GM18517 (cell line): ENCODE data around the gene RETREG3.
"Not testable (repeated sequence)": the region's sequence is repeated elsewhere in the genome, so short reads cannot be mapped to it uniquely, and the experiment has no call there.

ENCODE experiments used
- ATAC-seq: cut with Tn5 transposase; IDR thresholded peaks from one replicate; pipeline ENCODE4 v1.9.1; 2021; ENCODE audit warnings: mild to moderate bottlenecking, moderate library complexity; ENCODE audit not compliant: unreplicated experiment

Gene RETREG3

DNA sequence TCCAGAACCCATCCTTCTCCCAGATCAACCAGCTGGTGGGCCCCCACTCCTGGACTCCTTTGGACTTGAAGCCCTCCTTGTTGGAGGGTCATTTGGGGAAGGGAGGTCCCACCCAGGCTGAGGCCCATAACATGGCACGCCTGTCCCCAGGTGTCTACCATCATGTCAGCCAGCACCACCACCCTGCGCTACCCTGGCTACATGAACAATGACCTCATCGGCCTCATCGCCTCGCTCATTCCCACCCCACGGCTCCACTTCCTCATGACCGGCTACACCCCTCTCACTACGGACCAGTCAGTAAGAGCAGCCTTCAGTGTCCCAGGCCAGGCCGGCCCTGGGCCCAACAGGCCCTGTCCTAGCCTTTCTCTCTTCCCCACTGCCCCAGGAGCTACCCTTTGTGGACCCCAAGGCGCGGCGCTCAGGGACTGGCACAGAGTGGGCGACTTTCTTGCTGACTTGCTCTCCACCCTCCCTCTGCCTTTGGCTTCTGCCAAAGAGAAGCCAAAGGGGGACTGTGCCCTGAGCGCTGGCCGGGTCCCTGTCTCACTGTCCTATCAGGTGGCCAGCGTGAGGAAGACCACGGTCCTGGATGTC is 4.6 kb upstream of the RETREG3 start:
- no peak for ATAC-seq

DNA sequence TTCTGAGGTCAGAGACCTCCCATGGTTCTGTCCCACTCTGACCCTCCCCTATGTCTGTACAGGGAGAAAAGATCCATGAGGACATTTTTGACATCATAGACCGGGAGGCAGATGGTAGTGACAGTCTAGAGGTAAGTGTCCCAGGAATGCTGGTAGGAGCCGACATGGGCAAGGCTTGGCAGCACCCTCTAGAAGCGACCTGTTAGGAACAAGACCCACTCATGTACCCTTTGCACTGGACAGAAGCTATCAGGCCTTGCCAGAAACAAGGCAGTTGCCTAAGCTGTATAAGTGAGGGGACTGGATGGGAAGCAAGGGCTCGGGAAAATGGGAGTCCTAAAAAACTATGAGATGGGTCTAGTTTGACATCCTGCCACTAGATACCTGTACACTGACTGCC is 2.8 kb upstream of the RETREG3 start:
- ATAC-seq: no peak

GRCh38 chr17:42609814-42610801 is 934 bp upstream of the RETREG3 start:
- not testable (repeated sequence) for ATAC-seq

DNA sequence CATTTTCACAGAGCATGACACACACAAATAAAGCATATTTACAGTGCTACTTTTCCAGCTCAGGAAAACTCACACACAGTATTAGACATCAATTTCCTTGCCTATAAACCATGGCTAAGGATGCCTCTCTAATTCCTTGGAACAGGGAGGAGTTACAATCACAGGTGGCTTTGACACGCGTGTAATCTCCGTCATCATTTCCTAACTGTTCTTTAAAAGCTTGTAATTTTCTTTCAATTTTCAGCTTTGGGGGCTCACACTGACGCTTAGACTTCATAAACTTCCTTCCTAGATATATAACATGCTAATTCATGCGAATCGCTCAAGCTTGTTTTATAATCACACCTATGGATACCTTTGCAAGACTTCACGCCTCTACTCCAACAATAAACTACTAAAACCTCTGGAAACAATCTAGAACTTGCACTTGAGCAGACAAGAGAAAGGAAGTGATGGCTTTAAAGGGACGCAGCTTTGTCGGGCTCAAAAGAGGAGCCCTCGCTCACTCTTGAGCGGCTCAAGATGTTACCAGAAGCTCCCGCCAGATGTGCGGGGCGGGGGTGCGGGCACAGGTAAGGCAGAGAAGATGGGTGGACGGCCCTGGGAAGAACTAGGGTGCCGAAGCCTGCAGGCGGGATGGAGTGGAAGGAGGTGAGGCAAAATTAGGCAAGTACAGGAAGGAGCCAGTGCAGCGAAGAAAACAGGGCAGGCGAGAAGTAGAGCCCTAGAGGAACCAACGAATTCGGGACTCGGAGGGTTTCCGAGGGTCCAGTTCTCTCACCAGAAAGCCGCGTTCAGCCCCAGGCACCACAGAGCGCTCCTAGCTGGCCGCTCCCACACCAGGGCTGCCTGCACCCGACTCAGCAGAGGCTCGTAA is 631 bp downstream of the RETREG3 start:
- ATAC-seq: peak; percentile 38

DNA sequence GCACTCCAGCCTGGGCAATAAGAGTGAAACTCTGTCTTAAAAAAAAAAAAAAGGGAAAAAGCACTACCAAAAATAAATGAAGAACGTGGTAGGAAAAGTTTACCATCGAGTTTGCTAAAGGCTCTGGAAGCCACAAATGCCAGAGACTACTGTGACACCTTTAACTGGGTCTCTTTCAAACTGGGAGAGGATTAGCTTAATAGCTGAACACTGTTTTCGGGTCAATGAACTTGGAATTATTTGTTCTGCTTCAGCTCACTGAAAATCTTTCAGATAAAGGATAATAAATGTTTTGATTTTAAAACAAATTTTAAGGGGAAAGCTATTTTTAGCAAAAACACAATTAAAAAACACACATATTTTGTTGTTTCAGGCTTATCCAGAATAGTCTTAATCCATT is 1.4 kb downstream of the RETREG3 start:
- no peak for ATAC-seq

GRCh38 chr17:42603318-42603717 is 5.9 kb downstream of the RETREG3 start:
- ATAC-seq: no peak

DNA sequence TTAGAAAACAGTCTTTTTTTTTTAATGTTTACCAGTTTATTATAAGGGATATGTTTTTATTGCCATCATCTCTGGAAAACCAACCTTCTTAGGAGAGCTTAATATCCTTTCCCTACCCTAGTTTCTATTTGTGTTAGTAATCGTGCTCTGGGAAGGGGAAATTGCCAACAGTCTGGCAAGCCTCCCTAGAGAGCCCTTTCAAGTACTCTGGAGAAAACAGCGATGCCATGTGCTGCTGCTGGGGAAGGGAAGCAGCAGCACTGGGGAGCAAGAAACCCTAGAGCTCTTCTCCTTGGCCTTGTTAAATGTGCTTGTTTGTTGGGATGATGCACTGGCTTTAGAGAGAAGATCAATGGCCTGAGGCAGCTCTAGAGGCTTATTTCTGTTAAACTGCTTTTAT is 10.3 kb downstream of the RETREG3 start:
- no peak for ATAC-seq

DNA sequence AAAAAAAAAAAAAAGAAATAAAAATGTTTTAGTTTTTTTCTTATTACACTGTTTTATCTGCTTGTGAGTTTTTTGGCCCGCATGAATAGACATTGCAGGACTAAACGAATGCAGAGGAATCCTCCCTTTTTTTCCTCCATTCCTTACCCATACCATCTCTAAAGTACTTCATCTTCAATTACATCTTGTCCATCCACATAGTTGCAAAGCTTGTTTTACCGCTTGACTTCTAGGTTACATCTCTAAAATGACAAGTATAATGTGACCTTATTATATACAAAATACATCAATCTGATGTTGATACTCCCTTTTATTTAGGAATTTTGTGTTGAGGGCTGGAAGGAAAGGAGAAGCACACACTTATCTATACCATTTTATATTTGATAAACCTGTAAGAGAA is 12.8 kb downstream of the RETREG3 start:
- no peak for ATAC-seq

DNA sequence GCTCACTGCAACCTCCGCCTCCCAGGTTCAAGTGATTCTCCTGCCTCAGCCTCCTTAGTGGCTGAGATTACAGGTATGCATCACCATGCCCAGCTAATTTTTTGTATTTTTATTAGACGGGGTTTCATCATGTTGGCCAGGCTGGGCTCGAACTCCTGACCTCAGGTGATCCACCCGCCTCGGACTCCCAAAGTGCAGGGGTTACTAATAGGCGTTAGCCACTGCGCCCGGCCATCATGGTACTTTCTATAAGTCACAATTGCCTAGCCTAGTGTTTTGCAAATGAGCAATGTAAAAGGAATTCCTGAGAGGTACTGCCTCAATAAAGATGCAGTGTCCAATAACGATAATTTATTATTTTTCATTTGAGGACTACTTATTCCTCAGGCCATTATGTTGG is 17.8 kb downstream of the RETREG3 start:
- ATAC-seq: no peak

DNA sequence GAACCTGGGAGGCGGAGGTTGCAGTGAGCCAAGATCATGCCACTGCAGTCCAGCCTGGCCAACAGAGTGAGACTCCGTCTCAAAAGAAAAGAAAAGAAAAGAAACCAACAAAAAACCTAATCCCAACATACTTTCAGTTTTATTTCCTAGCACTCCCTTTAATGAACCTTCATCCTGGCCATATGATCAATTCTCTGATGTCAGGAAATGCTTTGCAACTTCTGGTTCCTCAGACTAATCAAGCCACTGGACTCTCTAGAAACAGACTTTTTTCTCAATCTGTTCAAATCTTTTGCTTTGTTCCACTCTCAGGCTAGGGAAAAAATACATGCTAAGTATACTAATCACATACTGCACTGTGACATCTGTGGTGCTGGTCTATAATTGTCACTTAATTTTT is 18.3 kb downstream of the RETREG3 start:
- ATAC-seq: no peak

DNA sequence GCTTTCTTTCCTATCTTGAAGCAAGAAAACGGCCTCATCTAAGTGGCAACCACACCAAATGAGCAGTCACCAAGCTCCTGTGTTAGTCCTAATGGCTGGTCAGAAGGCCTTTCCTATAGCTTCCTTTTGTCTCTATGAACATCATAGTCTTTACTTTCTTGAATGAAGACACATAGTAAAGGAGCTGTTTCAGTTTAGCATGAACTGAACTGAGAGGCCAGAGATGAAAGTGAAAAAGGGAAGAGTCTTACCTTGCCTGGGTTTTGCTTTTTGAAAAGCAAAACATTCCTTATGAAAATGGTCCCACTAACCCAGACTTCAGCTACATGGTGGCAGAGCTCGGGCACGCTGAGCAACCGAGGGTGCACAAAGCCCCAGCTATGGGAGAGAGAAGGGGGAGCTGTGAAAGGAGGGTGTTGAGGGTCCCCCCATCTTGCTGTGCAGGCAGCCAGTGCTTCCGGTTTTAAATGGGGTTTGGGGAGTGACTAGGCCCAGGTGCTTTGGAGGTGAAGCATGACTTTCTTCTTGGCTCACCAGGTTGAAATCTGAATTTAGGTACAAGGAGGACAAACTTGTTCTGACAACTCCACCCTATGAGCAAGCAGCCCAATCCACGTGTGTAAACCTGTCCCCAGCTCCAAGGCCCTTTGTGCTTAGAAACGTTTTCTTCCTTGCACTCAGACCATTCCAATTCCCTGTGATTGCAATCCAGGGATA is 22.5 kb downstream of the RETREG3 start:
- ATAC-seq: no peak

- ATAC-seq: no peak
Observed at GRCh38 chr17:42585353-42585752, 23.8 kb downstream of the RETREG3 start.

- ATAC-seq: no peak
Observed at GRCh38 chr17:42584880-42585279, 24.3 kb downstream of the RETREG3 start.

DNA sequence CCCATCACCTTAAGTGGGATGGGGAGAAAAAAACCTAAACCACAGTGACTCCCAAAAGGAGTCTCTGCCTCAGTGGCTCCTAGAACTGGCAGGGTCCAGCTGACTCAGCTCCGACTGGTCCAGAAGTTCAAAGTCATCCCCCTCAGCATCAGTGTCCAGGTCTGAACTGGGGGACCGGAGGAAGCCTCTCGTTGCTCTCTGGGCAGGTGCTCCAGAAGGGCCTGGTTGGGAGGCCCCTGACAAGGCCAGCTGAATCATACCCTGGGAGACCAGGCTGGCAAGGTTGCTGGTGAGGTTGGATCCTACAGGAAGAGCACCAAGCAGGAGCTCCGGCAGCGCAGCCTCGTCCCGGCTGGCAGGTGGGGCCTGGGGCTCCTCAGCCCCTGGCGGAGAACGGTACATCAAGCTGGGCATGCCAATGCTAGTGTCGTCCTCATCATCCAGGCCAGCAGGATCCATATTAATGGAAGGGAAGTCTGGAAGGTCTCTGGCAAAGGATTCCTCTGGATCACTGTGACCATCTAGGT is 27.4 kb downstream of the RETREG3 start:
- no peak for ATAC-seq

- ATAC-seq: no peak
Observed at GRCh38 chr17:42579794-42580551, 29.2 kb downstream of the RETREG3 start.

DNA sequence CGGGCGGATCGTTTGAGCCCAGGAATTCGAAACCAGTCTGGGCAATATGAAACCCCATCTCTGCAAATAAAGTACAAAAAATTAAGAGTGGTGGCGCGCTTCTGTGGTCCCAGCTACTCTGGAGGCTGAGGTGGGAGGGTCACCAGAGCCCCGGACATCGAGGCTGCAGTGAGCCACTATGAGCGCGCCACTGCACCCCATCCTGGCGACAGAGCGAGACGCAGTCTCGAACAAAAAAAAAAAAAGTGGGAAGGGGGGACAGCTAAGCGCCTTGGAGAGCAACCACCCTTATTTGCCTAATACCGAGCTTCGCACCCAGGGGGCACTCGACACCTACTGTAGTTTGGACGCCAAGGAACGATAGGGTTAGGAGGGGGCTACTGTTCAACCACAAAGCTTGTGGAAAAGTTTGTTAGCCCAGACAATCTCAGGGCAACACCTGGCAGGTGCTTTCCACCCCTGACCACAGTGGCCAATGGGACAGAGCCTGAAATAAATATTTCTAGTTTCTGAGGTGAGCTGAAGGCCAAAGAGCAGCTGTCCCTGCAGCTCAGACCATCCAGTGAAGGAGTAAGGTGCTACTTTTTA is 30.8 kb downstream of the RETREG3 start:
- peak; percentile 58 for ATAC-seq

- peak; percentile 51 for ATAC-seq
Observed at GRCh38 chr17:42577532-42578281, 31.5 kb downstream of the RETREG3 start, which contains the start of gene PSMC3IP. PSMC3IP (minus strand) TSS chr17:42577729; CDS start chr17:42577686, 43 bp downstream.

DNA sequence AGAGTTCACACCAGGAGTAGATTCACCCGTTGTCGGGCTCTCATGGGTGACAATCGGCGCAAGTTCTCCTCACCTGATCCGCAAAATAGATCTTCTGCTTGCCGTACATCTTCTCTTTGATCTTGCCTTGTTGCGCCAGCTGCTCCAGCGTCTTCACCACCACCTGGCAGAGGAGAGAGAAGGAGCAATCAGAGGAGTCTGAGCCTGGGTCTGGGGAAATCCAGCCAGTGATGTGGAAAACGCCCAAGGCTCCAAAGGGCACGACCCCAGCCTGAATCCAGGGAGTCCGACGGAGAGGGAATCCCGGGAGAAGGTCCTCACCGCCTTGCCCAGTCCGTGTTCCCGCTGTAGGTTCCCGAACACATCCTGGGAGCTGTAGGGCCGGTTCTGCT is 32.0 kb downstream of the RETREG3 start:
- no peak for ATAC-seq
